Subcutaneous adipose tissue (tissue), 4 donors: Measurements from ENCODE around the gene ADAM22. TPM values are rescaled to one million over a fixed set of nuclear protein-coding genes. Genes with fewer than 3 reads are reported as not detected.

Source experiments
- total RNA-seq, 4 donors: library from RNA; depleted of rRNA; stranded (reverse); fragments of >200 nt; gene quantifications; one replicate each; pipeline ENCODE4 v1.1.0, GENCODE V29; 2016
- TF ChIP-seq, protein P1 (sequence below): fragments of 450-650 bp; IDR thresholded peaks from one replicate; pipeline ENCODE4 v1.5.1; 2016; ENCODE audit warnings: low read depth, mild to moderate bottlenecking, control low read depth, antibody characterized with exemption, moderate library complexity

Gene ADAM22
- total RNA-seq, 4 donors from 2014 or later = 3.1 to 8.1 (median 4.6) TPM

DNA sequence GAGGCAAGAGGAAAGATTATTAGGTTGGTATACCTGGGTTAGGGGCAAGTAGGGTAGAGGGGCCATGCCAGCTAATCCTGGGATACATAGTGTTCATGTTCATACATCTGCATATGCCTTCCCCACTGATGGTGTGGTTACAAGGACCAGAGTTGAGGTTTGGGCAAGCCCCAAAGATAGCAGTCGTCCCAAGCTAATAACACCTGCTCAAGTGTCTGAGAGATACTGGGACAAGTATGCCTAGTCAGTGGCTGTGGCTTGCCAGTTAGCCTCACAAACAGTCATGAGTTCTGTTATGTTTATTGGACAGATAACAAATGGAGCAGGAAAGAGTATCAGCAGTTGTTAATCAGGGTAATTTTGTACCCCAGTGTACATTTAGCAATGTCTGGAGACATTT is 139.6 kb downstream of the ADAM22 start:
- TF ChIP-seq, protein P1, sequence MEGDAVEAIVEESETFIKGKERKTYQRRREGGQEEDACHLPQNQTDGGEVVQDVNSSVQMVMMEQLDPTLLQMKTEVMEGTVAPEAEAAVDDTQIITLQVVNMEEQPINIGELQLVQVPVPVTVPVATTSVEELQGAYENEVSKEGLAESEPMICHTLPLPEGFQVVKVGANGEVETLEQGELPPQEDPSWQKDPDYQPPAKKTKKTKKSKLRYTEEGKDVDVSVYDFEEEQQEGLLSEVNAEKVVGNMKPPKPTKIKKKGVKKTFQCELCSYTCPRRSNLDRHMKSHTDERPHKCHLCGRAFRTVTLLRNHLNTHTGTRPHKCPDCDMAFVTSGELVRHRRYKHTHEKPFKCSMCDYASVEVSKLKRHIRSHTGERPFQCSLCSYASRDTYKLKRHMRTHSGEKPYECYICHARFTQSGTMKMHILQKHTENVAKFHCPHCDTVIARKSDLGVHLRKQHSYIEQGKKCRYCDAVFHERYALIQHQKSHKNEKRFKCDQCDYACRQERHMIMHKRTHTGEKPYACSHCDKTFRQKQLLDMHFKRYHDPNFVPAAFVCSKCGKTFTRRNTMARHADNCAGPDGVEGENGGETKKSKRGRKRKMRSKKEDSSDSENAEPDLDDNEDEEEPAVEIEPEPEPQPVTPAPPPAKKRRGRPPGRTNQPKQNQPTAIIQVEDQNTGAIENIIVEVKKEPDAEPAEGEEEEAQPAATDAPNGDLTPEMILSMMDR = no peak

DNA sequence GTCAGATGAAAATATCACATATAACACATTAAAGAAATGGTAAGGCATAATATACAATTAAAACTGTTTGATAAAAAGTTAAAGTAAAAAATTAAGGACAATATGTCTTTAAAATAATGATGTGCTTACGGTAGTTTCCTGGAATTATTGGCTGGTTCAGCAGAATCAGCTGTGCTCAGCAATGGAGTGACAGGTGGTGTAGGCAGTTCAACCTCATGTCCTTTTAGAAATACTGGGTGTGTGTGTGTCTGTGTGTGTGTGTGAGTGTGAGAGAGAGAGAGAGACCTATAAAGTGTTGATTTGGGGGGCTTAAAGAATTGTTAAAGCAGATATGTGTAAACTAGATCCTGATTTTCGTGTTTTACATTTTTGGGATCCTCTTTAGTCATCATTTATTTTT is 141.2 kb downstream of the ADAM22 start:
- TF ChIP-seq, protein P1 = no peak

DNA sequence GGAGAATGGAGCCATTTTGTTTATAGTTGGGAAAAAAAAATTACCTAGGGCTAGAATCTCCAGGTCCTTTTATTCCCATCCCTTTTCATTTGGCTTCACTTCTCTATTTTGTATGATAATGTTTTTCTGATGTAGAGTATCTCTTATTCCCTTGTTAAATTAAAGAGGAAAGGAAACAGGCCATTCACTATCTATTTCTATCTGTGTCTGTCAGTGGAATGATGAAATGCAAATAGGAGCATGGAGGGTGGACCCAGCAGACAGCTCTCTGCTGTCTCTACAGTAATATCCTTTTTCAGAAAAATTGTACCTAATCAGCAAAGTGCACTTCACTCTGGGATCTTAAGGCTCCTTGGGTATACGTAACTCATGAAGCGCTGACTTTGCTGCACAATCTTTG is 149.8 kb downstream of the ADAM22 start:
- TF ChIP-seq, protein P1 = no peak

DNA sequence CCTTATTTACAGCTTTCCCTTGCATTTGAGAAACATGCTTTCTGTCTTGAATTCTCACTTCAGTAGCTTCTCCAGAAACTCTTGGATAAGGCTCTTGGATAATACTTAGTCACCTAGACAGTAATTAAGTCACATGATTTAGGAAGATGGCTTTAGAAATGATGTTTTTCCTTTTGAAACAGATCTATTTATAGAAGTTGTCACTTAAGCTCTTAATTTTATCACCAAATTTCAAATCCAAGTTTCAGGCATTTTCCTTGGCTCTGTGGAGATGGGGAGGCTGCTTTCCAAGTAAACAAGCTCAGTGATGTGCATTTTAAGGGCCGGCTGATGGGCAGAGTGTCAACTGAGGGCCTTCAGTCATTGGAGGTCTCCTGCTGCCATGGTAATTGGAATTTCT is 155.5 kb downstream of the ADAM22 start:
- TF ChIP-seq, protein P1 = no peak

DNA sequence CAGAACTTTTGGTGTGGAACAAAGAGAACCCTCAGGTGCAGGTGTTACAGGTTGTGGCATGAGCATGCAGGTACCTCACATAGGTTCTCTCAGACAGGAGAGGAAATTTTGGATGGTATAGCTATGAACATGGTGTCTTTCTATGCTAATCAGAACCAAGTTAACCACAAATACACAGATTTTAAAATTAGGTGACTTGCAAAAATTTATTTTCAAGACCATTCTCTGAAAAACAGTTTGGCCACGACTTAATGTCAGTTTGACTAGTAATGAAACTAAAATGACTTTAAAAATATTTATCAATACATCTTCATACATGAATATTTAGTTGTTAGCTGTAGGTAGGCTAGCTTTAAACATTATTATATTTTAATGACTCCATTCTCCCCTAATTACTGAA is 156.2 kb downstream of the ADAM22 start:
- TF ChIP-seq, protein P1 = no peak

DNA sequence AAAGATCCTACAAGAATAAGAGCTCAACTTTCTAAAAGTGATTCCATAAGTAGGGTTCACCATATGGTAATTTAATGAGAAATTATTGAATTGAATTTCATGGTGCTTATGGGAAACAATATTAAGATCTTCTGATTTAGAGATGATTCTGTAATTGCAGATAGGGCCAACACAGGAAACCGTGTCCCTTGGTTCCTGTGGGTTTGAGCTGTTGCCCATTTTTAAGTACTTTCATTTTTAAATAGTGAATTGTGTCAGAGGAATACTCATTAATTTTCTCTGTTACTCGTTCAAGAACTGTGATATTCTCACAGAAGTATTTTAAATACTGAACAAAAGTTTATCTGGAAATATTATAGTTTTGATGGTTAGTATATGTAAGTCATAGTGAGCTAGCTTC is 156.6 kb downstream of the ADAM22 start:
- TF ChIP-seq, protein P1 = no peak

DNA sequence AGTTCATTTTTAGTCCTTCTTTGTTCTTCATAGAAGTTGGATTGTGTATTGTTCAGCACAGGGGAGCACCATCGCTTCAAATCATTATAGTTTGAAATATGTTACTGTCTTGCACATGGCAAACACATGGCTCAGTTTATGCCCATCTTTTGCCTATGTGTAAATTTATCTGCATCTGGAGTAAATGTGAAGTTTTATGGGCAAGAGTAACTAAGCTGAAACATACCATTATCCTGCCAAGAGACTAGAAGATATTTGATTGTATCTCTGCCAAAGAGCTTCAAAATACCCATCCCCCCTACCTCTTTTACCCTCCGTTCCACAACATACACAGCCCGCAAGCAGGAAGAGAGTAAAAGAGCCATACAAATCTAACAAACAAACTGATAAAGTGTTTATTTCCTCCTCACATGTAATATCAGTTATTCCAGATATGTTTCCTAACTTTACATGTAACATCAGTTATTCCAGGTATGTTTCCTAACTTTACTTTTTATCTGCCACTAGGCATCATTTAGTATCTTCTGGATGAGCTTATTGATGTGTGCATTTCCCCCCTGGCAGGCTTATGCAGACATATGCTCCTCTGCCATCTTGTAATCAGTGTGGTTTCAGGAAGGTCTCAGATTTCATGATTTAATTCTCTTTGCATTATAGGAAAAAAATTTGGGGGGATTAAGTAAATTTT is 158.1 kb downstream of the ADAM22 start:
- TF ChIP-seq, protein P1 = no peak
